Lung (tissue), 12 donors: ENCODE measurements around the gene NFIA. TPM values are rescaled to one million over a fixed set of nuclear protein-coding genes. Genes with fewer than 3 reads are reported as not detected.

Experiments used
- ATAC-seq: fragments of 200-7000 bp; cut with Tn5 transposase; one replicate; pipeline ENCODE4 v1.9.1; 2020; ENCODE audit warnings: moderate number of reproducible peaks; ENCODE audit not compliant: insufficient read depth, low FRiP score
- DNase-seq, 3 donors: peaks; one replicate each; pipeline ENCODE4 v3.0.0-alpha.2; 2013 to 2017
- H3K27ac ChIP-seq, 2 donors: one replicate each; pipeline ENCODE4 v1.5.1; 2013; ENCODE audit warnings: mild to moderate bottlenecking in 2 of 2, moderate library complexity in 2 of 2, control low read depth in 1 of 2, inconsistent platforms in 1 of 2, low read depth in 1 of 2, low read length in 1 of 2
- H3K27me3 ChIP-seq, 3 donors: one replicate each; pipeline ENCODE4 v1.5.1; 2013; ENCODE audit warnings: low read length in 2 of 3; ENCODE audit not compliant: control insufficient read depth in 3 of 3, insufficient read depth in 3 of 3
- H3K36me3 ChIP-seq, 4 donors: one replicate each; pipeline ENCODE4 v1.5.1; 2013; ENCODE audit warnings: low read length in 4 of 4, mild to moderate bottlenecking in 1 of 4, moderate library complexity in 1 of 4; ENCODE audit not compliant: control insufficient read depth in 4 of 4, insufficient read depth in 4 of 4
- H3K4me1 ChIP-seq, 5 donors: one replicate each; pipeline ENCODE4 v1.5.1; 2013; ENCODE audit warnings: low read length in 5 of 5, mild to moderate bottlenecking in 2 of 5, moderate library complexity in 1 of 5; ENCODE audit not compliant: control insufficient read depth in 5 of 5, insufficient read depth in 5 of 5
- H3K4me3 ChIP-seq: one replicate; pipeline ENCODE4 v1.5.1; 2013; ENCODE audit warnings: mild to moderate bottlenecking, control low read depth, moderate library complexity
- H3K9ac ChIP-seq, 2 donors: one replicate each; pipeline ENCODE4 v1.5.1; 2013; ENCODE audit warnings: low read length in 2 of 2, control low read depth in 1 of 2; ENCODE audit not compliant: insufficient read depth in 1 of 2
- H3K9me3 ChIP-seq, 4 donors: one replicate each; pipeline ENCODE4 v1.5.1; 2013; ENCODE audit warnings: low read length in 3 of 4, mild to moderate bottlenecking in 1 of 4, moderate library complexity in 1 of 4; ENCODE audit not compliant: control insufficient read depth in 4 of 4, insufficient read depth in 3 of 4
- WGBS, 2 donors: extraction: QIAGEN DNeasy Blood & Tissue Kit; methylation state at CpG; one replicate each; pipeline ENCODE4 v1.1.7; 2013; 5-methylcytosine and 5-hydroxymethylcytosine counted together
- polyA plus RNA-seq, 2 donors: library from polyadenylated mRNA; stranded (reverse); fragments of 200-250 nt; gene quantifications; one replicate each; pipeline ENCODE4 v1.2.1, GENCODE V29; 2013
- total RNA-seq, 2 donors: library from RNA; depleted of rRNA in 1 of 2; stranded (reverse); fragments of >200 nt in 1 of 2; gene quantifications; one replicate each; pipeline ENCODE4 v1.2.1, GENCODE V29; 2014 to 2021
- TF ChIP-seq, protein P1 (sequence below): IDR thresholded peaks from 2 replicates; pipeline ENCODE4 v1.5.1; 2012; ENCODE audit warnings: mild to moderate bottlenecking; ENCODE audit errors: control extremely low read depth, extremely low read depth
- donor health status: control.
- donor health status: control.
- donor health status: Bipolar disorder and iron deficiency.
- donor health status: healthy.
- donor health status: DM: yes; HTN: yes; CAD: no.

Gene NFIA
- total and polyA plus RNA-seq, 4 donors: 3.0 to 63.4 (median 34.2) TPM

DNA sequence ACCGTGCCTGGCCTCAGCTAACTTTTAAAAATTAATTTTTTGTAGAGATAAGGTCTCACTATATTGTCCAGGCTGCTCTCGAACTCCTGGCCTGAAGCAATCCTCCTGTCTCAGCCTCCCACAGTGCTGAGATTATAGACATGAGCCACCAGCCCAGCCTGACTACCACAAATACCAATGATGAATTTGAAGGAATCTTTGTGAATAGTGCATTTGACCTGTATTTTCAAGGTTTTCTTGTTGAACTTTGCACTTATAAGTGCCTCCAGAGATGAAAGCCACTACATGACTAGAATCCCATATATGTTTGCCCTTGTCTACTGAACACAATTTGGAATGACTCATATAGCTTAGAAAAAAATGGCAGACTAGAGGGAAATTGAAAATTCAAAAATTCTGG lies 297.3 kb downstream of the NFIA start:
- Histone ChIP-seq H3K36me3 (peaks cover 0 to 16% (median 5%) of the 10 kb centered on the region in 4 donors), H3K27ac (no peak overlapping the region)
- DNase-seq: no peak

DNA sequence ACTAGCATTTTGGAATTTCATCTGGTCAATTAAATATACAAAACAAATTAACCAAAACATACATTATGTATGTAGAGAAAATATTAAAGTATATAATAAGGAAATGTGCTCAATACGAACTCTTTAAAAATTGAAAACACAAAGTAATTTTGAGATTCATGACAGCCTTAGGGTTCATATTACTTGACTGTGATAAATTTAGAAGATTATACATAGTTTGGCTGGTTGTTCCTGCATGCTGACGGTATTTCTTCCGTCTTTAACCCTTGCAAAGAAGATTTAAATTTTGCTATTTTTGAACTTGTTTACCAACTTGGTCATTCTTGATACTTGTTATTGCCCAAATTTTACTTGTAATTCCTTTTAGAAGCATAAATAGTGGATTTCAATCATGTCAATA lies 298.2 kb downstream of the NFIA start:
- TF ChIP-seq, protein P1, sequence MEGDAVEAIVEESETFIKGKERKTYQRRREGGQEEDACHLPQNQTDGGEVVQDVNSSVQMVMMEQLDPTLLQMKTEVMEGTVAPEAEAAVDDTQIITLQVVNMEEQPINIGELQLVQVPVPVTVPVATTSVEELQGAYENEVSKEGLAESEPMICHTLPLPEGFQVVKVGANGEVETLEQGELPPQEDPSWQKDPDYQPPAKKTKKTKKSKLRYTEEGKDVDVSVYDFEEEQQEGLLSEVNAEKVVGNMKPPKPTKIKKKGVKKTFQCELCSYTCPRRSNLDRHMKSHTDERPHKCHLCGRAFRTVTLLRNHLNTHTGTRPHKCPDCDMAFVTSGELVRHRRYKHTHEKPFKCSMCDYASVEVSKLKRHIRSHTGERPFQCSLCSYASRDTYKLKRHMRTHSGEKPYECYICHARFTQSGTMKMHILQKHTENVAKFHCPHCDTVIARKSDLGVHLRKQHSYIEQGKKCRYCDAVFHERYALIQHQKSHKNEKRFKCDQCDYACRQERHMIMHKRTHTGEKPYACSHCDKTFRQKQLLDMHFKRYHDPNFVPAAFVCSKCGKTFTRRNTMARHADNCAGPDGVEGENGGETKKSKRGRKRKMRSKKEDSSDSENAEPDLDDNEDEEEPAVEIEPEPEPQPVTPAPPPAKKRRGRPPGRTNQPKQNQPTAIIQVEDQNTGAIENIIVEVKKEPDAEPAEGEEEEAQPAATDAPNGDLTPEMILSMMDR: no peak
- Histone ChIP-seq H3K36me3 (peaks cover 0 to 14% (median 5%) of the 10 kb centered on the region in 4 donors), H3K27me3 (no peaks in the 10 kb centered on the region), H3K4me1 (peaks cover 0 to 11% (median 0%) of the 10 kb centered on the region in 5 donors), H3K9me3 (no peaks in the 10 kb centered on the region), H3K27ac (no peak overlapping the region), H3K4me3 (no peak overlapping the region), H3K9ac (no peak overlapping the region)
- WGBS, 2 donors: 91 to 97% methylated on average over 3 of the region's 3 CpGs
- ATAC-seq: no peak
- DNase-seq: no peak

More for the DNA sequence above, 297.3 kb downstream of the NFIA start:
- TF ChIP-seq, protein P1: no peak
- H3K27me3 ChIP-seq: no peaks in the 10 kb centered on the region
- 91 to 97% methylated on average over 2 of the region's 2 CpGs for WGBS, 2 donors
- ATAC-seq: no peak
- H3K9me3 ChIP-seq: no peaks in the 10 kb centered on the region
- no peak overlapping the region for H3K4me3 ChIP-seq
- no peak overlapping the region for H3K9ac ChIP-seq
- H3K4me1 ChIP-seq: peaks cover 0 to 16% (median 0%) of the 10 kb centered on the region in 5 donors

DNA sequence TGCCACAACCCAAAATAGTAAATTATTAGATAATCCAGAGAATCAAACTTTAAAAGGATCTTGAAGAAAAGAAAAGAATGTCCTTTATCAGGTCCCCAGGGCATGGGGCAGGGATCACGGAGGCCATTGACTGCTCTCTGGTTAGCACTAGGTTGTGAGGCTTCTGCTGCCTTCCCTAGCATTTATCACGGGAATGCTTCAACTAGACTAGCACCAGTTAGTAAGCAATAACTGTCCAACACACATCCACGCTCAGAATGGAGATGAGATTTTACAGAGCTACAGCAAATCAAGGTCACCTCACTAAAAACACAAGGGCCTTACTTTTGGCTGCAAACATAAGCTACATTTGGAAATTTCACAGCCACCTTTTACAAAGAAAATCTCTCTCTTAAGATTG lies 304.0 kb downstream of the NFIA start:
- WGBS, 2 donors: 95% methylated on average over 3 of the region's 3 CpGs
- Histone ChIP-seq H3K27me3 (no peaks in the 10 kb centered on the region), H3K4me1 (peaks cover 0 to 9% (median 0%) of the 10 kb centered on the region in 5 donors), H3K36me3 (peaks cover 7 to 37% (median 21%) of the 10 kb centered on the region in 4 donors), H3K27ac (no peak overlapping the region), H3K9me3 (peaks cover 0 to 5% (median 2%) of the 10 kb centered on the region in 4 donors), H3K9ac (no peak overlapping the region), H3K4me3 (no peak overlapping the region)
- TF ChIP-seq, protein P1: no peak
- no peak for DNase-seq
- no peak for ATAC-seq

DNA sequence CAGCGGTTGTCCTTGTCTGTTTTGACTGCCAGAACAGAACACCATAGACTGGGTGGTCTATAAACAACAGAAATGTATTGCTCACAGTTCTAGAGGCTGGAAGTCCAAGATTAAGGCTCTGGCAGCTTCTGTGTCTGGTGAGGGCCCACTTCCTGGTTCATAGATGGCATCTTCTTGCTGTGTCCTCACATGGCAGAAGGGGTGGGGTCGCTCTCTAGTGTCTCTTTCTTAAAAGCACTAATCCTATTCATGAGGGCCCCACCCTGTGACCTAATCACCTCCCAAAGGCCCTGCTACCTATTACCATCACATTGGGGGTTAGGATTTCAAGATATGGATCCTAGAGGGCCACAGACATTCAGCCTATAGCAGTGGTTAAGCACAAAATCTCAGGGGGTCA lies 304.4 kb downstream of the NFIA start:
- WGBS, 2 donors: 97 to 98% methylated on average over 2 of the region's 2 CpGs
- Histone ChIP-seq H3K9me3 (peaks cover 0 to 5% (median 2%) of the 10 kb centered on the region in 4 donors), H3K4me1 (peaks cover 0 to 8% (median 0%) of the 10 kb centered on the region in 5 donors), H3K36me3 (peaks cover 7 to 37% (median 21%) of the 10 kb centered on the region in 4 donors), H3K27ac (no peak overlapping the region), H3K9ac (no peak overlapping the region), H3K4me3 (no peak overlapping the region), H3K27me3 (no peaks in the 10 kb centered on the region)
- ATAC-seq (no peak), DNase-seq (no peak)
- TF ChIP-seq, protein P1: no peak
